GM20000 (cell line): ENCODE measurements around the gene CDPF1.

Experiments used
- DNase-seq: peaks from one replicate; pipeline ENCODE4 v3.0.0; 2012; ENCODE audit warnings: low spot score
- CTCF ChIP-seq: IDR thresholded peaks from 2 replicates; pipeline ENCODE4 v1.5.1; 2012; ENCODE audit warnings: mild to moderate bottlenecking, control low read depth; ENCODE audit errors: extremely low read depth, missing control alignments

CDPF1 gene

GRCh38 chr22:46280063-46280817, 30.1 kb upstream of the CDPF1 start:
- TF ChIP-seq CTCF, result no peak
- no peak for DNase-seq

GRCh38 chr22:46278656-46279645, 28.9 kb upstream of the CDPF1 start:
- DNase-seq, result no peak
- no peak for TF ChIP-seq CTCF

- no peak for DNase-seq
- no peak for TF ChIP-seq CTCF
These were observed 26.5 kb upstream of the CDPF1 start for GRCh38 chr22:46276563-46276962.

- no peak for TF ChIP-seq CTCF
These were observed 25.5 kb upstream of the CDPF1 start for GRCh38 chr22:46275455-46276122.

GRCh38 chr22:46274381-46274780, 24.3 kb upstream of the CDPF1 start:
- no peak for DNase-seq
- TF ChIP-seq CTCF, result no peak

More at GRCh38 chr22:46275455-46276122, 25.5 kb upstream of the CDPF1 start:
- DNase-seq, result no peak

GRCh38 chr22:46273432-46274148, 23.5 kb upstream of the CDPF1 start:
- TF ChIP-seq CTCF, result no peak
- DNase-seq, result no peak
